ENCODE measurements around the gene MLIP.

MLIP gene

DNA sequence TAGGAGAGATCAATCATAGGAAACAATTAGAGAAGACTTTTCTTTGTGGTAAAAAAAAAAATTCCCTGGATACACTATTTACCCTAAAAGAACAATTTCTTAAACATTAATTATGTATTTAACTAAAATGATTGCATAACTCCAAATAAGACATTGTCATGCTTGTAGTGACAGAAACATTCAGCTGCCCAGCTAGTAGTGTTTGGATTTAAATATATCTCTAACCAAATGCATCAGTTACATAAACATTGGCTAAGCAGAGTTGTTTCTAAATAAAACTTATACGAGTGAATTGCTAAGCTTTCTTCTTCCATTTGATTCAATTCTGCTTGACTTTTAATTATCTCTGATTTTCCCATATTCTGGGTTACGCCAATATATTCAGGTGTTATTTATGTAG lies 23.7 kb downstream of the MLIP start:
- TF ChIP-seq EZH2 (IDR thresholded peaks at IDR 0.05; ENCODE audit: borderline replicate concordance, low read length), result no peak
- TF ChIP-seq, protein P1, sequence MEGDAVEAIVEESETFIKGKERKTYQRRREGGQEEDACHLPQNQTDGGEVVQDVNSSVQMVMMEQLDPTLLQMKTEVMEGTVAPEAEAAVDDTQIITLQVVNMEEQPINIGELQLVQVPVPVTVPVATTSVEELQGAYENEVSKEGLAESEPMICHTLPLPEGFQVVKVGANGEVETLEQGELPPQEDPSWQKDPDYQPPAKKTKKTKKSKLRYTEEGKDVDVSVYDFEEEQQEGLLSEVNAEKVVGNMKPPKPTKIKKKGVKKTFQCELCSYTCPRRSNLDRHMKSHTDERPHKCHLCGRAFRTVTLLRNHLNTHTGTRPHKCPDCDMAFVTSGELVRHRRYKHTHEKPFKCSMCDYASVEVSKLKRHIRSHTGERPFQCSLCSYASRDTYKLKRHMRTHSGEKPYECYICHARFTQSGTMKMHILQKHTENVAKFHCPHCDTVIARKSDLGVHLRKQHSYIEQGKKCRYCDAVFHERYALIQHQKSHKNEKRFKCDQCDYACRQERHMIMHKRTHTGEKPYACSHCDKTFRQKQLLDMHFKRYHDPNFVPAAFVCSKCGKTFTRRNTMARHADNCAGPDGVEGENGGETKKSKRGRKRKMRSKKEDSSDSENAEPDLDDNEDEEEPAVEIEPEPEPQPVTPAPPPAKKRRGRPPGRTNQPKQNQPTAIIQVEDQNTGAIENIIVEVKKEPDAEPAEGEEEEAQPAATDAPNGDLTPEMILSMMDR (IDR thresholded peaks at IDR 0.05; ENCODE audit: low read length), result no peak
- Histone ChIP-seq H4K20me1 (ENCODE audit: insufficient read depth, low read length) (no peaks in the 10 kb centered on the region), H3K27me3 (ENCODE audit: insufficient read depth, low read length) (no peaks in the 10 kb centered on the region), H3K4me2 (ENCODE audit: low read length) (no peak overlapping the region), H3K9ac (ENCODE audit: low read length) (no peak overlapping the region), H3K79me2 (ENCODE audit: insufficient read depth, low read length) (no peaks in the 10 kb centered on the region), H3K4me3 (ENCODE audit: low read depth, low read length, poor library complexity, severe bottlenecking) (no peak overlapping the region), H3K4me1 (ENCODE audit: insufficient read depth, low read length, severe bottlenecking) (no peaks in the 10 kb centered on the region), H3K9me3 (ENCODE audit: low read length) (no peaks in the 10 kb centered on the region), H3F3A (ENCODE audit: insufficient read depth, low read length) (no peaks in the 10 kb centered on the region), H3K9me2 (ENCODE audit: low read depth, low read length) (no peaks in the 10 kb centered on the region), H2AFZ (ENCODE audit: low read length) (no peak overlapping the region), H3K27ac (ENCODE audit: low read depth, low read length, poor library complexity, severe bottlenecking) (no peak overlapping the region), H3K36me3 (ENCODE audit: insufficient read depth, low read length) (no peaks in the 10 kb centered on the region)

- H3K9me2 ChIP-seq (ENCODE audit: low read depth, low read length), result no peaks in the 10 kb centered on the region
- H3K27me3 ChIP-seq (ENCODE audit: insufficient read depth, low read length), result no peaks in the 10 kb centered on the region
- H3K4me2 ChIP-seq (ENCODE audit: low read length), result no peak overlapping the region
- no peaks in the 10 kb centered on the region for H4K20me1 ChIP-seq (ENCODE audit: insufficient read depth, low read length)
- H3K79me2 ChIP-seq (ENCODE audit: insufficient read depth, low read length), result no peaks in the 10 kb centered on the region
- no peaks in the 10 kb centered on the region for H3K4me1 ChIP-seq (ENCODE audit: insufficient read depth, low read length, severe bottlenecking)
- no peaks in the 10 kb centered on the region for H3F3A ChIP-seq (ENCODE audit: insufficient read depth, low read length)
- no peak overlapping the region for H2AFZ ChIP-seq (ENCODE audit: low read length)
- no peaks in the 10 kb centered on the region for H3K9me3 ChIP-seq (ENCODE audit: low read length)
- no peak overlapping the region for H3K9ac ChIP-seq (ENCODE audit: low read length)
- TF ChIP-seq, protein P1 (IDR thresholded peaks at IDR 0.05; ENCODE audit: low read length), result no peak
- TF ChIP-seq EZH2 (IDR thresholded peaks at IDR 0.05; ENCODE audit: borderline replicate concordance, low read length), result no peak
- no peak overlapping the region for H3K27ac ChIP-seq (ENCODE audit: low read depth, low read length, poor library complexity, severe bottlenecking)
- H3K36me3 ChIP-seq (ENCODE audit: insufficient read depth, low read length), result no peaks in the 10 kb centered on the region
- H3K4me3 ChIP-seq (ENCODE audit: low read depth, low read length, poor library complexity, severe bottlenecking), result no peak overlapping the region
Measured at GRCh38 chr6:54135665-54136369, 24.6 kb downstream of the MLIP start.

- no peaks in the 10 kb centered on the region for H3K9me3 ChIP-seq (ENCODE audit: low read length)
- no peak overlapping the region for H3K4me2 ChIP-seq (ENCODE audit: low read length)
- H2AFZ ChIP-seq (ENCODE audit: low read length), result no peak overlapping the region
- H3K36me3 ChIP-seq (ENCODE audit: insufficient read depth, low read length), result no peaks in the 10 kb centered on the region
- TF ChIP-seq, protein P1 (IDR thresholded peaks at IDR 0.05; ENCODE audit: low read length), result no peak
- TF ChIP-seq EZH2 (IDR thresholded peaks at IDR 0.05; ENCODE audit: borderline replicate concordance, low read length), result no peak
- no peaks in the 10 kb centered on the region for H3K4me1 ChIP-seq (ENCODE audit: insufficient read depth, low read length, severe bottlenecking)
- H3K27ac ChIP-seq (ENCODE audit: low read depth, low read length, poor library complexity, severe bottlenecking), result no peak overlapping the region
- H3K79me2 ChIP-seq (ENCODE audit: insufficient read depth, low read length), result no peaks in the 10 kb centered on the region
- no peaks in the 10 kb centered on the region for H3K9me2 ChIP-seq (ENCODE audit: low read depth, low read length)
- no peaks in the 10 kb centered on the region for H4K20me1 ChIP-seq (ENCODE audit: insufficient read depth, low read length)
- no peaks in the 10 kb centered on the region for H3K27me3 ChIP-seq (ENCODE audit: insufficient read depth, low read length)
- no peaks in the 10 kb centered on the region for H3F3A ChIP-seq (ENCODE audit: insufficient read depth, low read length)
- H3K4me3 ChIP-seq (ENCODE audit: low read depth, low read length, poor library complexity, severe bottlenecking), result no peak overlapping the region
- no peak overlapping the region for H3K9ac ChIP-seq (ENCODE audit: low read length)
Measured at GRCh38 chr6:54138795-54139194, 27.6 kb downstream of the MLIP start.
